ENCODE data around the gene INS.
A peak's percentile ranks its signal among the peaks of the same experiment; 100 is the strongest.

INS gene

DNA sequence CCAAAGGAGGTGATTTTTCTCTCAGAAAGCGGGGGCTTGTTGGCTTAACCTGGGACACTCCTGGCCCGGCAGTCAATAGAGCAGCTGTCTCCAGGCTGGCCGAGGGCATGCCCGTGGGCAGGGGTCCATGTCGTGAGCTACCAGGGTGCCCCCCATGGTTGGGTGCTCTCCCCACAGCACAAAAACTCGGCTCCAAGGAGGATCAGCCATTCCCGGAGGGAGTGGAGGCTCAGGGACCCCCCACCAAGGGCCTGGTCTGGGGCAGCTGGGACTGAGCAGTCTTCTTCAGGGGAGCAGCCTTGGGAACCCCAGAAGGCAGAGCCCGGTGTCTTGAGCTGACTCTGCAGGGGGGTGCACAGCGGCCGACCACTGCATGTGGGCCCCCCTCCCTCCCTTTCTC is 31.4 kb upstream of the INS start:
- TF ChIP-seq, protein P1, sequence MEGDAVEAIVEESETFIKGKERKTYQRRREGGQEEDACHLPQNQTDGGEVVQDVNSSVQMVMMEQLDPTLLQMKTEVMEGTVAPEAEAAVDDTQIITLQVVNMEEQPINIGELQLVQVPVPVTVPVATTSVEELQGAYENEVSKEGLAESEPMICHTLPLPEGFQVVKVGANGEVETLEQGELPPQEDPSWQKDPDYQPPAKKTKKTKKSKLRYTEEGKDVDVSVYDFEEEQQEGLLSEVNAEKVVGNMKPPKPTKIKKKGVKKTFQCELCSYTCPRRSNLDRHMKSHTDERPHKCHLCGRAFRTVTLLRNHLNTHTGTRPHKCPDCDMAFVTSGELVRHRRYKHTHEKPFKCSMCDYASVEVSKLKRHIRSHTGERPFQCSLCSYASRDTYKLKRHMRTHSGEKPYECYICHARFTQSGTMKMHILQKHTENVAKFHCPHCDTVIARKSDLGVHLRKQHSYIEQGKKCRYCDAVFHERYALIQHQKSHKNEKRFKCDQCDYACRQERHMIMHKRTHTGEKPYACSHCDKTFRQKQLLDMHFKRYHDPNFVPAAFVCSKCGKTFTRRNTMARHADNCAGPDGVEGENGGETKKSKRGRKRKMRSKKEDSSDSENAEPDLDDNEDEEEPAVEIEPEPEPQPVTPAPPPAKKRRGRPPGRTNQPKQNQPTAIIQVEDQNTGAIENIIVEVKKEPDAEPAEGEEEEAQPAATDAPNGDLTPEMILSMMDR (conservative IDR thresholded peaks at IDR 0.05; ENCODE audit: low read length), result no peak
- no peak for DNase-seq (ENCODE audit: low read depth)
- H3K4me3 ChIP-seq (ENCODE audit: low read length), result no peak overlapping the region

DNA sequence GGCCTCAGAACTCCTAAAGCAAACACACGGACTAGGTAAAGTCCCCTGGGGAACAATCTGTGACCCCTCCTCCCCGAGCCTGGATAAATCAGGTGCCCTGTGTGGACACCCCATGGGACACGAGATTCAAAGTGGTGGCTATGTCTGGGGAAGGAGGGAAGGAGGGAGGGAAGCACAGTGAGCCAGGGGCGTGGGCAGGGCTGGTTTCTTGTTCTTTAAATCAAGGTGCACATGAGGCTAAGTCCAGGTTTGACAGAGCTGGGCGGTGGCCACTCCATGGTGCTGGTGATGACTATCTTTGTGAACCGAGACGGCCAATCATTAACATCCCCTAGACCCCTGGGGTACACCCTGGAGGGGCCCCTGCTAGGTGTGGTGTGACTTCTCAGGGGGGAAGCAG is 30.9 kb upstream of the INS start:
- TF ChIP-seq, protein P1 (conservative IDR thresholded peaks at IDR 0.05; ENCODE audit: low read length), result no peak
- no peak for DNase-seq (ENCODE audit: low read depth)
- no peak overlapping the region for H3K4me3 ChIP-seq (ENCODE audit: low read length)

GRCh38 chr11:2190657-2191471 is 29.9 kb upstream of the INS start:
- TF ChIP-seq, protein P1 (conservative IDR thresholded peaks at IDR 0.05; ENCODE audit: low read length), result no peak
- DNase-seq (ENCODE audit: low read depth), result no peak
- H3K4me3 ChIP-seq (ENCODE audit: low read length), result no peak overlapping the region

GRCh38 chr11:2189938-2190656 is 29.1 kb upstream of the INS start:
- TF ChIP-seq, protein P1 (conservative IDR thresholded peaks at IDR 0.05; ENCODE audit: low read length), result no peak
- no peak for DNase-seq (ENCODE audit: low read depth)
- H3K4me3 ChIP-seq (ENCODE audit: low read length), result no peak overlapping the region

DNA sequence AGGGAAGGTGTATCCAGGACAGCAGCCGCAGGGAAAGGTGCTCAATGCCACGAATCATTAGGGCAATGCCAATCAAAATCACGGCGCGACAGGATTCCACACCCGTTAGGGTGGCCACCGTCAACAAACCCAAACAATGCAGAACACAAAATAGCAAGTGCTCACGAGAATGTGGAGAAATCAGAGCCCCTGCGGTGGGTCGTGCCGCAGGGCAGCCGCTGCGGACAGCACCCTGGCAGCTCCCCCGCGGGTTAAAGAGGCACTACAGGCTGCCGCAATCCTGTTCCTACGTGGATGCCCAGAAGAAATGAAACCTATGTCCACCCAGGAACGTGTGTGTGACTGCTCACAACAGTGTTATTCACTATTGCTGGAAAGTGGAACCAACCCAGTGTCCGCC is 27.7 kb upstream of the INS start:
- no peak for DNase-seq (ENCODE audit: low read depth)
- no peak overlapping the region for H3K4me3 ChIP-seq (ENCODE audit: low read length)
- TF ChIP-seq, protein P1 (conservative IDR thresholded peaks at IDR 0.05; ENCODE audit: low read length), result no peak

- DNase-seq (ENCODE audit: low read depth), result peak; percentile 6
- no peak overlapping the region for H3K4me3 ChIP-seq (ENCODE audit: low read length)
- TF ChIP-seq, protein P1 (conservative IDR thresholded peaks at IDR 0.05; ENCODE audit: low read length), result no peak
These were observed 26.3 kb upstream of the INS start for GRCh38 chr11:2187280-2187707.

Measured in AG10803 (cell line).